K562 (cell line): ENCODE measurements around the gene ABCA7. TPM values are rescaled to one million over a fixed set of nuclear protein-coding genes. Genes with fewer than 3 reads are reported as not detected.

Source experiments
- BDP1 ChIP-seq: IDR thresholded peaks from 3 replicates; pipeline ENCODE4 v1.6.1; 2011; ENCODE audit not compliant: insufficient read length, insufficient read depth
- CREM ChIP-seq: IDR thresholded peaks from 2 replicates; pipeline ENCODE4 v1.6.1; 2014; ENCODE audit warnings: antibody characterized with exemption, low read depth
- DACH1 ChIP-seq: fragments of 450-650 bp; IDR thresholded peaks from 2 replicates; pipeline ENCODE4 v1.6.1; 2018; ENCODE audit not compliant: partially characterized antibody
- E2F3 ChIP-seq: fragments of 250-450 bp; sonication (Bioruptor Pico); IDR thresholded peaks from 2 replicates; pipeline ENCODE4 v1.4.0; 2020; ENCODE audit warnings: mild to moderate bottlenecking
- FIP1L1 ChIP-seq: fragments of 200-400 bp; formaldehyde crosslinking; IDR thresholded peaks from 2 replicates; pipeline ENCODE4 v1.6.1; 2018; ENCODE audit warnings: mild to moderate bottlenecking, low read depth, low read length; ENCODE audit not compliant: poor library complexity, severe bottlenecking
- GABPB2 ChIP-seq: fragments of 250-450 bp; sonication (Bioruptor Pico); conservative IDR thresholded peaks from 2 replicates; pipeline ENCODE4 v1.5.1; 2021; ENCODE audit warnings: mild to moderate bottlenecking
- GATA2 ChIP-seq: sonication (generic); formaldehyde crosslinking; IDR thresholded peaks from 2 replicates; pipeline ENCODE4 v1.4.0; 2020; ENCODE audit warnings: mild to moderate bottlenecking, missing genetic modification reagents
- GTF2E2 ChIP-seq: fragments of 200-800 bp; sonication (Bioruptor generic); IDR thresholded peaks from 2 replicates; pipeline ENCODE4 v1.6.1; 2016; ENCODE audit warnings: missing genetic modification characterization, missing compliant biosample characterization
- HMBOX1 ChIP-seq: sonication (generic); IDR thresholded peaks from 2 replicates; pipeline ENCODE4 v1.6.1; 2016
- KDM4B ChIP-seq, 2 experiments: fragments of 450-650 bp in 1 of 2; sonication (generic) in 1 of 2; IDR thresholded peaks; 2 replicates each; pipeline ENCODE4 v1.6.1; 2016 to 2017; ENCODE audit warnings: borderline replicate concordance in 2 of 2, antibody characterized with exemption in 1 of 2, low read depth in 1 of 2, mild to moderate bottlenecking in 1 of 2
- KHSRP ChIP-seq: fragments of 450-650 bp; IDR thresholded peaks from 2 replicates; pipeline ENCODE4 v1.6.1; 2017
- L3MBTL2 ChIP-seq: fragments of 450-650 bp; IDR thresholded peaks from 2 replicates; pipeline ENCODE4 v1.6.1; 2016; ENCODE audit warnings: mild to moderate bottlenecking, moderate library complexity
- MBD2 ChIP-seq: sonication (generic); IDR thresholded peaks from 2 replicates; pipeline ENCODE4 v1.6.1; 2016; ENCODE audit warnings: low read depth, borderline replicate concordance
- MYC ChIP-seq, 2 experiments: fragments of 250-450 bp in 1 of 2; sonication (Bioruptor Pico) in 1 of 2; IDR thresholded peaks; 2 replicates each; pipeline versions ENCODE4 v1.5.1 to v1.6.1; 2012 to 2021; ENCODE audit warnings: low read depth in 2 of 2, borderline replicate concordance in 1 of 2, improper control_type of control experiment in 1 of 2, low read length in 1 of 2, mild to moderate bottlenecking in 1 of 2, moderate library complexity in 1 of 2
- NONO ChIP-seq, 2 experiments: fragments of 200-400 bp in 1 of 2; fragments of 450-650 bp in 1 of 2; formaldehyde crosslinking in 1 of 2; IDR thresholded peaks; 2 replicates each; pipeline ENCODE4 v1.6.1; 2017; ENCODE audit warnings: low read depth in 2 of 2, mild to moderate bottlenecking in 2 of 2, moderate library complexity in 2 of 2, low read length in 1 of 2
- PML ChIP-seq: IDR thresholded peaks from 2 replicates; pipeline ENCODE4 v1.6.1; 2012; ENCODE audit warnings: low read length, inconsistent platforms
- POLR2G ChIP-seq: fragments of 200-400 bp; formaldehyde crosslinking; IDR thresholded peaks from 2 replicates; pipeline ENCODE4 v1.6.1; 2017; ENCODE audit warnings: low read depth, mild to moderate bottlenecking, antibody characterized with exemption, low read length, moderate library complexity
- SMAD1 ChIP-seq: fragments of 150-350 bp; IDR thresholded peaks from 2 replicates; pipeline ENCODE4 v1.6.1; 2014; ENCODE audit warnings: low read length, low read depth; ENCODE audit not compliant: partially characterized antibody
- SMAD2 ChIP-seq: fragments of 150-350 bp; IDR thresholded peaks from 2 replicates; pipeline ENCODE4 v1.6.1; 2014; ENCODE audit warnings: low read depth, mild to moderate bottlenecking, low read length
- SMARCC2 ChIP-seq: fragments of 450-650 bp; IDR thresholded peaks from 2 replicates; pipeline ENCODE4 v1.6.1; 2017; ENCODE audit warnings: antibody characterized with exemption, moderate library complexity, mild to moderate bottlenecking, low read depth
- SNIP1 ChIP-seq: fragments of 450-650 bp; IDR thresholded peaks from 2 replicates; pipeline ENCODE4 v1.7.1; 2017; ENCODE audit warnings: low read depth, mild to moderate bottlenecking
- SREBF1 ChIP-seq: fragments of 150-350 bp; IDR thresholded peaks from 2 replicates; pipeline ENCODE4 v1.6.1; 2014; ENCODE audit warnings: antibody characterized with exemption, low read depth, low read length, borderline replicate concordance
- TRIM25 ChIP-seq: fragments of 450-650 bp; IDR thresholded peaks from 2 replicates; pipeline ENCODE4 v1.7.0; 2016; ENCODE audit warnings: borderline replicate concordance
- VEZF1 ChIP-seq: fragments of 200-800 bp; sonication (Bioruptor generic); IDR thresholded peaks from 2 replicates; pipeline ENCODE4 v1.6.1; 2017; ENCODE audit warnings: missing genetic modification characterization, missing compliant biosample characterization
- ZBTB1 ChIP-seq: sonication (generic); formaldehyde crosslinking; IDR thresholded peaks from 2 replicates; pipeline ENCODE4 v1.8.1; 2023; ENCODE audit warnings: missing genetic modification reagents, low read depth, mild to moderate bottlenecking, borderline replicate concordance
- polyA plus RNA-seq, 8 experiments: library from polyadenylated mRNA; depleted of rRNA in 4 of 8; stranded (reverse) in 5 of 8; unstranded in 3 of 8; fragments of >200 nt; fragmentation: Nextera tagmentation in 2 of 8; fragmentation: Illumina TruSeq in 1 of 8; extraction: Ambion mirVana in 2 of 8; extraction: Trizol in 1 of 8; gene quantifications; 2 replicates each; pipeline versions ENCODE4 v1.2.1 to v1.2.3, GENCODE V29; 2011 to 2014; ENCODE audit warnings: inconsistent platforms in 1 of 8, missing spikeins in 1 of 8
- total RNA-seq, 7 experiments: library from RNA; depleted of rRNA in 6 of 7; stranded (reverse); fragments of >200 nt in 6 of 7; fragmentation: Illumina TruSeq in 2 of 7; extraction: Trizol in 2 of 7; gene quantifications; 2 replicates each; pipeline versions ENCODE4 v1.2.1 to v1.2.3, GENCODE V29; 2011 to 2021; ENCODE audit warnings: low replicate concordance in 1 of 7

Gene ABCA7
- total and polyA plus RNA-seq, 9 of the 15 experiments (the other 6 are each of a cell fraction or from before 2014, with no cell fraction given): 2.3 to 96.1 (median 31.2) TPM

GRCh38 chr19:1025960-1026782 is 13.7 kb upstream of the ABCA7 start, which contains the start of gene CNN2 (continued):
- TF ChIP-seq TRIM25: no peak
- no peak for TF ChIP-seq BDP1
- TF ChIP-seq PML: no peak
- TF ChIP-seq GATA2 (CRISPR knock-in tag): no peak
- TF ChIP-seq MBD2: peak; percentile 20; the same call in 1 of the 2 replicates
- no peak for TF ChIP-seq KDM4B (IDR thresholded peaks at IDR 0.05; ENCODE audit: borderline replicate concordance in 2 of 2, low read depth in 1 of 2)
- 0 out of 4 replicates have a peak, but pooled peaks of 1 of the 2 experiments have one; percentile 38 for TF ChIP-seq NONO (IDR thresholded peaks at IDR 0.05; ENCODE audit: low read depth in 2 of 2, low read length in 1 of 2)
- TF ChIP-seq SREBF1: no peak
- no peak for TF ChIP-seq KHSRP
- no peak for TF ChIP-seq SNIP1
- peak; percentile 70 for TF ChIP-seq CREM
- peak; percentile 47 for TF ChIP-seq VEZF1 (CRISPR knock-in tag)
- no peak for TF ChIP-seq SMAD2
- peak; percentile 94 for TF ChIP-seq POLR2G
- TF ChIP-seq HMBOX1: no peak
- no peak for TF ChIP-seq SMARCC2
- peak; percentile 64; the same call in 1 of the 2 replicates for TF ChIP-seq E2F3 (CRISPR knock-in tag)
- TF ChIP-seq GABPB2 (CRISPR knock-in tag): no peak
- no peak for TF ChIP-seq DACH1
- peak; percentile 52 for TF ChIP-seq FIP1L1
- TF ChIP-seq MYC (IDR thresholded peaks at IDR 0.05; ENCODE audit: low read depth, low read length): peak; percentile 60
- TF ChIP-seq MYC (CRISPR knock-in tag; IDR thresholded peaks at IDR 0.05; ENCODE audit: borderline replicate concordance, low read depth): no peak
- no peak for TF ChIP-seq ZBTB1
- no peak for TF ChIP-seq SMAD1
- peak; percentile 72 for TF ChIP-seq L3MBTL2
- TF ChIP-seq GTF2E2: 0 out of 2 replicates have a peak, but pooled peaks have one; percentile 30
